Measurements from ENCODE around the gene MORF4L2.

Gene MORF4L2

GRCh38 chrX:103631145-103631544 lies 55.4 kb downstream of the MORF4L2 start:
- no peak for DNase-seq

- no peak for DNase-seq
These were observed 56.4 kb downstream of the MORF4L2 start for GRCh38 chrX:103630171-103630511.

- peak; percentile 48 for DNase-seq
These were observed 57.0 kb downstream of the MORF4L2 start for GRCh38 chrX:103629318-103630170.

- peak; percentile 50 for DNase-seq
These were observed 57.8 kb downstream of the MORF4L2 start, which contains the start of gene TCEAL1 for GRCh38 chrX:103628386-103629317. TSS of gene TCEAL1 (plus strand) at chrX:103628975. CDS start at chrX:103629917, 942 bp downstream.

- no peak for DNase-seq
These were observed 59.6 kb downstream of the MORF4L2 start for GRCh38 chrX:103626855-103627254.
